ENCODE data around the gene FLNC.

The FLNC gene

DNA sequence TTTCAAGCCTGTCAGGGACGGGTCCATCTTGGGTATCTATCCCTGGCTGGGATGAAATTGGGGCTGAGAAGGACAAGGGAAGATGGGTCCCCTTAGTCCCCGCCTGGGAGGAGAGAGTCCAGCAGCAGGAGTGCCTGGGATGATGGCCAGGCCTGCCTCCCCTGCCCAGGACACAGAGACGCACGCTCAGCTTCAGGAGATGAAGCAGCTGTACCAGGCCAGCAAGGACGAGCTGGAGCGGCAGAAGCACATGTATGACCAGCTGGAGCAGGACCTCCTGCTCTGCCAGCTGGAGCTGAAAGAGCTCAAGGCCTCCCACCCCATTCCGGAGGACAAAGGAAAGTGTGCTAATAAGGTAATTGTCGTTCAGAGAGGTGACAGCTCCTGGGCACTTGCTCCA, 23.0 kb upstream of the FLNC start:
- Mint-ChIP-seq H3K36me3 (ENCODE audit: low read depth) (peaks cover 42% of the 10 kb centered on the region), H3K4me1 (peaks cover 37% of the 10 kb centered on the region)
- TF ChIP-seq, protein P1, sequence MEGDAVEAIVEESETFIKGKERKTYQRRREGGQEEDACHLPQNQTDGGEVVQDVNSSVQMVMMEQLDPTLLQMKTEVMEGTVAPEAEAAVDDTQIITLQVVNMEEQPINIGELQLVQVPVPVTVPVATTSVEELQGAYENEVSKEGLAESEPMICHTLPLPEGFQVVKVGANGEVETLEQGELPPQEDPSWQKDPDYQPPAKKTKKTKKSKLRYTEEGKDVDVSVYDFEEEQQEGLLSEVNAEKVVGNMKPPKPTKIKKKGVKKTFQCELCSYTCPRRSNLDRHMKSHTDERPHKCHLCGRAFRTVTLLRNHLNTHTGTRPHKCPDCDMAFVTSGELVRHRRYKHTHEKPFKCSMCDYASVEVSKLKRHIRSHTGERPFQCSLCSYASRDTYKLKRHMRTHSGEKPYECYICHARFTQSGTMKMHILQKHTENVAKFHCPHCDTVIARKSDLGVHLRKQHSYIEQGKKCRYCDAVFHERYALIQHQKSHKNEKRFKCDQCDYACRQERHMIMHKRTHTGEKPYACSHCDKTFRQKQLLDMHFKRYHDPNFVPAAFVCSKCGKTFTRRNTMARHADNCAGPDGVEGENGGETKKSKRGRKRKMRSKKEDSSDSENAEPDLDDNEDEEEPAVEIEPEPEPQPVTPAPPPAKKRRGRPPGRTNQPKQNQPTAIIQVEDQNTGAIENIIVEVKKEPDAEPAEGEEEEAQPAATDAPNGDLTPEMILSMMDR (IDR thresholded peaks at IDR 0.05; ENCODE audit: unreplicated experiment in 3 of 3), result no peak

DNA sequence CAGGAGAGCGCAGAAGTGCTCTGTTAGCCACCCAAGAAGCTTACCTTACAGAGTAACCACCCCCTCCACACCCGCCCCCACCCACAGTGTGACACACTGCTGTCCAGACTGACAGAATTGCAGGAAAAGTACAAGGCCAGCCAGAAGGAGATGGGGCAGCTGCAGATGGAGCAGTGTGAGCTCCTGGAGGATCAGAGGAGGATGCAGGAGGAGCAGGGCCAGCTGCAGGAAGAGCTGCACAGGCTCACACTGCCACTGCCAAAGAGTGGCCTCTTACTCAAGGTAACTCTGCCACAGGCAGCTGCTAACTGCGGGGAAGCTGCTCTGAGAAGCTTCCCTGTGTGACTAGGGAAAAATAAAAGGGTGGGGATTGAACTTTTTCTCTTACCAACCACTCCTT, 20.8 kb upstream of the FLNC start:
- H3K4me1 Mint-ChIP-seq, result peaks cover 35% of the 10 kb centered on the region
- no peaks in the 10 kb centered on the region for H3K9me3 Mint-ChIP-seq

More for the DNA sequence above, 23.0 kb upstream of the FLNC start:
- H3K27ac Mint-ChIP-seq, result no peak overlapping the region
- H3K9me3 Mint-ChIP-seq, result no peaks in the 10 kb centered on the region
- H3K4me3 Mint-ChIP-seq, result no peak overlapping the region
- no peaks in the 10 kb centered on the region for H3K27me3 Mint-ChIP-seq (ENCODE audit: low read depth)

DNA sequence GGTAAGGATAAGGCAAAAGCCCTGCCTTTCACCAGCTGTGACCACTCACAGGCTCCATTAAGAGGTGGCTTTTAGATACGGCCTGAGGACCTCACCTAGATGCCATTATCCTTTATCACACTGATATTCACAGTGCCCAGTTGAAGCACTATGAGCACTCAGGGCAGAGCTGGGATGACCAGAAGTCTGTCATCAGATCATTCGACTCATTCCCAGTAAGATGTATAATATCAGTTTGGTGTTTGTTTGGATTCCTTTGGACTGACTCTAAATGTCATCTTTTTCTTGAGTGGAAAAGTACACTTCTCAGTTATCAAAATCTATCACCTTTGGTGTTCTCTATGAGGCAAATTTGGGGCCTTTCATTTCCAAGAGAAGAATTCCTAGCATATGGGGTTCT, 19.7 kb upstream of the FLNC start:
- peaks cover 43% of the 10 kb centered on the region for H3K4me1 Mint-ChIP-seq
- TF ChIP-seq, protein P1 (IDR thresholded peaks at IDR 0.05; ENCODE audit: unreplicated experiment in 3 of 3), result no peak
- H3K4me3 Mint-ChIP-seq, result no peak overlapping the region
- no peaks in the 10 kb centered on the region for H3K27me3 Mint-ChIP-seq (ENCODE audit: low read depth)
- H3K27ac Mint-ChIP-seq, result no peak overlapping the region
- H3K9me3 Mint-ChIP-seq, result no peaks in the 10 kb centered on the region
- H3K36me3 Mint-ChIP-seq (ENCODE audit: low read depth), result peaks cover 32% of the 10 kb centered on the region

More for the DNA sequence above, 20.8 kb upstream of the FLNC start:
- H3K4me3 Mint-ChIP-seq, result no peak overlapping the region
- peaks cover 41% of the 10 kb centered on the region for H3K36me3 Mint-ChIP-seq (ENCODE audit: low read depth)
- TF ChIP-seq, protein P1 (IDR thresholded peaks at IDR 0.05; ENCODE audit: unreplicated experiment in 3 of 3), result no peak
- H3K27ac Mint-ChIP-seq, result no peak overlapping the region
- H3K27me3 Mint-ChIP-seq (ENCODE audit: low read depth), result no peaks in the 10 kb centered on the region

DNA sequence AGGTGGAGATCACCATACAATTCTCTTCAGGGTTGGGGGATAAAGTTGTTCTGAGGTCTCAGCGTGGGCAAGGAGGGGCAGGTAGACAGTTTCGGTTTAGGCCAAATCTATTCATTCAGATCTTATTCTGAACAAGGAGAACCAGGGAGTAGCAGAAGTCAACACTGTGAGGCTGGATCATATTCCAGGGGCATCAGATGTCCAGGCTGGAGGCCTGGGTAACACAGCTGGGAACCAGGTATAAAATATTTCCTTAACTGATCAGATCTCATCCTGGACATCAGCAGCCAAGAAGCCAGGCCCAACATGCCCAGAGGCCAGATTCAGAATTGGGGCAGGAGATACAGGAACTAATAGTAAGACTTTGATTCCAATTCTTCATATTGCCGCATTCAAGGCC, 19.2 kb upstream of the FLNC start:
- H3K27ac Mint-ChIP-seq, result no peak overlapping the region
- peaks cover 27% of the 10 kb centered on the region for H3K36me3 Mint-ChIP-seq (ENCODE audit: low read depth)
- H3K27me3 Mint-ChIP-seq (ENCODE audit: low read depth), result no peaks in the 10 kb centered on the region
- H3K4me3 Mint-ChIP-seq, result no peak overlapping the region
- H3K9me3 Mint-ChIP-seq, result no peaks in the 10 kb centered on the region
- TF ChIP-seq, protein P1 (IDR thresholded peaks at IDR 0.05; ENCODE audit: unreplicated experiment in 3 of 3), result no peak
- H3K4me1 Mint-ChIP-seq, result peaks cover 46% of the 10 kb centered on the region

DNA sequence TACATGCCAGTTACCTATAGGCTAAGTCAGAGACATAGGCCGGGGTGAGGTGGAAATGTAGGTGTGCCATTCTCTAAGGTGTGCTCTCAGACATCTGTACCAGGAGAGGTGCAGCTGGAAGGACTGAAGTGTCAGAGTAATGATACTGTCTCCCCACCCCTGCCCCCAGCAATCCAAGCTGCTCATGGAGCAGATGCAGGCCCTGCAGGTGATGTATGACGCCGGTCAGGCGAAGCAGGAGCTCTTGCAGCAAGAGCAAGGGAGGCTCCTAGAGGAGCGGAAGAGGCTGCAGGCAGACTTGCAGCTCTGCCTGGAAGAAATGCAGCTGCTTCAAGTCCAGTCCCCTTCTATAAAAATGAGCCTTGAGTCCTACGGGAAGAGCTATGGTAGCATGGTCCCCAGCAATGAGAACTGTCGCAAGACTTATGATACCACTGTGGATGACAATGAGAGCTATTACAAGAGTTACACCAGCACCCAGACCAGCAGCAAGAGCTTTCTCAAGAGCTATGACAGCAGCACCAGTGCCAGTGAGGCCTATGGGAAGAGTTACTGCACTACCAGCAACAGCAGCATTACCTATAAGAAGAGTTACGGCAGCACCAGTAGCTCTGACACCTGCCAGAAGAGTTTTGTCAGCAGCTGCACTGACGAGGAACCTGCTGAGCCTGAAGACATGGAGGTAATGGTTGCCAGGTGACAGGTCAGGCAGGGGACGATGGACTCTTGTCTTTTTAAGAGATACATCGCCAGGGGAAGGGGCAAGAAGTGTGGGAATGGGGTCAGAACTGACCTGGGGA, 18.4 kb upstream of the FLNC start:
- Mint-ChIP-seq H3K27ac (no peak overlapping the region), H3K9me3 (no peaks in the 10 kb centered on the region), H3K36me3 (ENCODE audit: low read depth) (peaks cover 20% of the 10 kb centered on the region), H3K4me3 (no peak overlapping the region), H3K27me3 (ENCODE audit: low read depth) (peaks cover under 1% of the 10 kb centered on the region), H3K4me1 (peaks cover 38% of the 10 kb centered on the region)
- TF ChIP-seq, protein P1 (IDR thresholded peaks at IDR 0.05; ENCODE audit: unreplicated experiment in 3 of 3), result no peak
